Breast epithelium (tissue), 4 donors: ENCODE results near the gene SLC35F3. TPM values are rescaled to one million over a fixed set of nuclear protein-coding genes. Genes with fewer than 3 reads are reported as not detected.

ENCODE experiments used
- DNase-seq, 2 donors: peaks; one replicate each; pipeline ENCODE4 v3.0.0-alpha.2; 2019; ENCODE audit warnings: low spot score in 2 of 2
- H3K27ac ChIP-seq, 2 donors: fragments of 200-600 bp; sonication (generic) in 1 of 2; one replicate each; pipeline ENCODE4 v1.5.1; 2016 to 2019; ENCODE audit warnings: mild to moderate bottlenecking in 1 of 2
- H3K27me3 ChIP-seq, 2 donors: fragments of 200-600 bp; sonication (generic) in 1 of 2; one replicate each; pipeline versions ENCODE4 v1.5.1 to v1.6.0; 2017 to 2019; ENCODE audit warnings: control low read depth in 1 of 2, mild to moderate bottlenecking in 1 of 2
- H3K36me3 ChIP-seq: fragments of 200-600 bp; one replicate; pipeline ENCODE4 v1.5.1; 2019
- H3K4me1 ChIP-seq, 2 donors: fragments of 200-600 bp; sonication (generic); one replicate each; pipeline ENCODE4 v1.5.1; 2016 to 2019; ENCODE audit warnings: control low read depth in 1 of 2
- H3K4me3 ChIP-seq, 3 donors: fragments of 200-600 bp; sonication (generic); 1 replicate in 2 of 3; 2 replicates in 1 of 3; pipeline ENCODE4 v1.5.1; 2016 to 2019; ENCODE audit warnings: mild to moderate bottlenecking in 3 of 3, moderate library complexity in 2 of 3
- H3K9me3 ChIP-seq, 2 donors: fragments of 200-600 bp; sonication (generic) in 1 of 2; one replicate each; pipeline ENCODE4 v1.5.1; 2016 to 2019; ENCODE audit warnings: control low read depth in 1 of 2
- POLR2A ChIP-seq: fragments of 450-650 bp; IDR thresholded peaks from one replicate; pipeline ENCODE4 v1.6.1; 2016; ENCODE audit warnings: antibody characterized with exemption, mild to moderate bottlenecking, moderate library complexity
- POLR2AphosphoS5 ChIP-seq, 3 donors: sonication (generic); formaldehyde crosslinking; IDR thresholded peaks; one replicate each; pipeline ENCODE4 v1.6.1; 2017; ENCODE audit warnings: antibody characterized with exemption in 3 of 3
- intact Hi-C: fragments of 100-400 bp; cut with DNase I; formaldehyde crosslinking; loops from one replicate; pipeline ENCODE4 v1.15.1; 2023; ENCODE audit warnings: low total_unique reads
- total RNA-seq, 3 donors: library from RNA; depleted of rRNA; stranded (reverse); fragments of >200 nt; gene quantifications; one replicate each; pipeline ENCODE4 v1.1.0, GENCODE V29; 2016
- TF ChIP-seq, protein P1 (sequence below), 3 donors: fragments of 450-650 bp; IDR thresholded peaks; one replicate each; pipeline ENCODE4 v1.5.1; 2016 to 2017; ENCODE audit warnings: antibody characterized with exemption in 3 of 3, mild to moderate bottlenecking in 3 of 3, moderate library complexity in 3 of 3

The SLC35F3 gene
- total RNA-seq, 3 donors from 2014 or later: 8.8 to 13.0 TPM; not detected in 1

DNA sequence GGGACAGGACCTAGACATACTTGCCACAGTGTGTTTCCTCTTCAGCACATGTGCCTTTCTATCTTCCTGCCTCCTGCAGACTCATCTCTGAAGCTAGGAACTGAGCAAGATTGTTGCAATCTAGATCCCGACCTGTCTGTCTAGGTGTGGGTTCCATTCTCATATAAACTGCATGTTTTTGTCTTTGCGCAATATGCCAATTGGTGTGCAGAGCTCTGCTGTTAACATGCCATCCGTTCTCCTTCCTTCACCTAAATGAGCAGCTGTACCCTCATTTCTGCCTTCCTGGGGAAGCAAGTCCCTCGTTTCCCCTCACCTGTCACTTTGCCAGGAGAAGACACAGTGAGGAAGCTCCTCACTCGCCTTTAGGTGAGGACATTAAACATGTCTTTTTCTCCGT, 55.5 kb downstream of the SLC35F3 start:
- peaks cover 4 to 7% of the 10 kb centered on the region in 2 donors for H3K9me3 ChIP-seq
- H3K36me3 ChIP-seq: no peaks in the 10 kb centered on the region
- no peaks in the 10 kb centered on the region for H3K27me3 ChIP-seq
- no peak overlapping the region for H3K4me3 ChIP-seq
- intact Hi-C loops: no loop called here
- no peak overlapping the region for H3K27ac ChIP-seq
- TF ChIP-seq POLR2AphosphoS5 (IDR thresholded peaks at IDR 0.05) (no peak), POLR2A (no peak)
- TF ChIP-seq, protein P1, sequence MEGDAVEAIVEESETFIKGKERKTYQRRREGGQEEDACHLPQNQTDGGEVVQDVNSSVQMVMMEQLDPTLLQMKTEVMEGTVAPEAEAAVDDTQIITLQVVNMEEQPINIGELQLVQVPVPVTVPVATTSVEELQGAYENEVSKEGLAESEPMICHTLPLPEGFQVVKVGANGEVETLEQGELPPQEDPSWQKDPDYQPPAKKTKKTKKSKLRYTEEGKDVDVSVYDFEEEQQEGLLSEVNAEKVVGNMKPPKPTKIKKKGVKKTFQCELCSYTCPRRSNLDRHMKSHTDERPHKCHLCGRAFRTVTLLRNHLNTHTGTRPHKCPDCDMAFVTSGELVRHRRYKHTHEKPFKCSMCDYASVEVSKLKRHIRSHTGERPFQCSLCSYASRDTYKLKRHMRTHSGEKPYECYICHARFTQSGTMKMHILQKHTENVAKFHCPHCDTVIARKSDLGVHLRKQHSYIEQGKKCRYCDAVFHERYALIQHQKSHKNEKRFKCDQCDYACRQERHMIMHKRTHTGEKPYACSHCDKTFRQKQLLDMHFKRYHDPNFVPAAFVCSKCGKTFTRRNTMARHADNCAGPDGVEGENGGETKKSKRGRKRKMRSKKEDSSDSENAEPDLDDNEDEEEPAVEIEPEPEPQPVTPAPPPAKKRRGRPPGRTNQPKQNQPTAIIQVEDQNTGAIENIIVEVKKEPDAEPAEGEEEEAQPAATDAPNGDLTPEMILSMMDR (IDR thresholded peaks at IDR 0.05): no peak
- H3K4me1 ChIP-seq: no peaks in the 10 kb centered on the region
- DNase-seq: no peak

DNA sequence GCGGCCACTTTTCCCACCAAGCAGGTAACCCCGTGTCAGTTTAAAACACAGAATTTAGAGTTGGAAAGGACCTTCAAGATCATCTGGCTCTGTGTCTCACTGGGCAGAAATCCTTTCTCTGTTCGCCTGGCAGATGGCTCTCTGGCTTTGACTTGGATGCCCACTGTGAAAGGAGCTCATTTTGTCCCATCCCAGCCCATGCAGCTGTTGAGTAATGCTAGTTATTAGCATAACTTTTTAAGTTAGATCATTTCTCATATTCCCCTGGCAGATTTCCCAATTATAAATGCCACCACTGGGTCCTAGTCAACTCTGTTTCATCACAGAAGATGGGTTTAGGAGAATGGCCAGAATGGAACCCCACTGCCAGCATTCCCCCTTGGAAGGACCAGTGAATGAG, 55.9 kb downstream of the SLC35F3 start:
- Histone ChIP-seq H3K27ac (no peak overlapping the region), H3K4me3 (no peak overlapping the region), H3K36me3 (no peaks in the 10 kb centered on the region), H3K27me3 (no peaks in the 10 kb centered on the region), H3K4me1 (no peaks in the 10 kb centered on the region), H3K9me3 (peaks cover 4 to 8% of the 10 kb centered on the region in 2 donors)
- no peak for DNase-seq
- intact Hi-C loops: no loop called here
- TF ChIP-seq POLR2A (no peak), POLR2AphosphoS5 (IDR thresholded peaks at IDR 0.05) (no peak)
- TF ChIP-seq, protein P1 (IDR thresholded peaks at IDR 0.05): no peak

DNA sequence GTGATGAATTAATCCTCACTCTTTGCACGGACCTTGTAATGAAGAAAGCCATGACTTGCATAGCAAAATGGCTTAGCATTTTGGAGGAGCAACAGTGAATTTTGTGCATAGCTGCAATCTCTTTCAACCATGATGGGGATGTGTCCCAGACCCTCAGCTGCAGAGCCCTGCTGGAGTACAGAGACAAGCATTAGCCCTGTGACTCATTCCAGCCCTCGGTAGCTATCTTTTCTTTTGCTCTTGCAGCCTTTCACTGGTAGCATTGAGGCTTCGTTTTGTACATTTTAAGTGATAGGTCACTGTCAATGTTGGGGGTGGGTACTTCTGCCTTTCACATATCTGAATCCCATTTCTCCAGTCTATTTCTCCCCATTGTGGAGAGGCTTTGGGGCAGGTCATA, 58.4 kb downstream of the SLC35F3 start:
- intact Hi-C loops: no loop called here
- H3K9me3 ChIP-seq: peaks cover 0 to 13% of the 10 kb centered on the region in 2 donors
- H3K4me3 ChIP-seq: no peak overlapping the region
- no peaks in the 10 kb centered on the region for H3K4me1 ChIP-seq
- H3K27me3 ChIP-seq: no peaks in the 10 kb centered on the region
- no peaks in the 10 kb centered on the region for H3K36me3 ChIP-seq
- no peak overlapping the region for H3K27ac ChIP-seq
- TF ChIP-seq POLR2AphosphoS5 (IDR thresholded peaks at IDR 0.05): no peak
- DNase-seq: no peak

DNA sequence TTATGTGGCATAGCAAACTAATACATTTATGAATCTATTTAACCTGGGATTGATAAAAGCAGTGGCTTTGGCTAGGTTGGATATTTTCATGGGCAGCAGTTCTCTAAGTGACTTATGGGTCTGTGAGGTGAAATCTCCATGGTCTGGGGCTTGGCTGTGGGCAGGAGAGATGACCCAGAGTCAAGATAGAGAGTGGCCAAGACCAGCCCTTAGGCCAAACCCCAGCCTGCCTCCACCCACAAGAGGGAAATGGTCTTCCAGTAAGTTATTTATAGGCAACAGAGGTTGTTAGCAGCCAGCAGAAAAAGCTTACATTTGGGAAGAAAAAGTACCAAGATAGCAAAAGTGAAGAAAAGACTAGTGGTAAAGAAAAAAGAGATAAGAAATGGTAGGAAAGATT, 61.4 kb downstream of the SLC35F3 start:
- H3K36me3 ChIP-seq: no peaks in the 10 kb centered on the region
- intact Hi-C loops: no loop called here
- no peak overlapping the region for H3K4me3 ChIP-seq
- no peak overlapping the region for H3K27ac ChIP-seq
- TF ChIP-seq POLR2A: no peak
- TF ChIP-seq, protein P1 (IDR thresholded peaks at IDR 0.05): no peak
- no peak for TF ChIP-seq POLR2AphosphoS5 (IDR thresholded peaks at IDR 0.05)
- DNase-seq: no peak
- no peaks in the 10 kb centered on the region for H3K4me1 ChIP-seq
- H3K27me3 ChIP-seq: no peaks in the 10 kb centered on the region
- H3K9me3 ChIP-seq: peaks cover 0 to 8% of the 10 kb centered on the region in 2 donors

DNA sequence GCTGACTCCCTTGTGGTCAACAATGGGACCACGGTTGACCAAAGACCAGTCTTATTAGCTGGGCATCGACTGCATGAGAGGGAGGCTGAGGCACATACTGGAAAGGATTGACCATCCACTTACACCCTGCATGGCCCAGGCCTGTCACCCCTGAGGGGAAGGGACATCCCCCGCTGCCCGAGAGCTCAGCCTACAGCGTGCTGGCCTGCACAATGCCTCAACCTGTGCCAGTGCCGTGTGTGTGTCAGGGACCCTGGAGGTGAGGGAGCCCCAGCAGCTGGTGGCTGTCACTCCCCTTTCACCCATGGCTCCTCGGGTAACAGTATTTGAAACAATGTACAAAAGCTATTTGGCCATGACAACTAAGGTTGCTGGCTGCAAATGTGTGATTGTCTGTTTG, 67.3 kb downstream of the SLC35F3 start:
- DNase-seq: no peak
- intact Hi-C loops: no loop called here
- Histone ChIP-seq H3K4me1 (no peaks in the 10 kb centered on the region), H3K4me3 (no peak overlapping the region), H3K27ac (no peak overlapping the region), H3K9me3 (no peaks in the 10 kb centered on the region), H3K36me3 (no peaks in the 10 kb centered on the region), H3K27me3 (no peaks in the 10 kb centered on the region)
- TF ChIP-seq POLR2A: no peak
- TF ChIP-seq POLR2AphosphoS5 (IDR thresholded peaks at IDR 0.05): no peak

DNA sequence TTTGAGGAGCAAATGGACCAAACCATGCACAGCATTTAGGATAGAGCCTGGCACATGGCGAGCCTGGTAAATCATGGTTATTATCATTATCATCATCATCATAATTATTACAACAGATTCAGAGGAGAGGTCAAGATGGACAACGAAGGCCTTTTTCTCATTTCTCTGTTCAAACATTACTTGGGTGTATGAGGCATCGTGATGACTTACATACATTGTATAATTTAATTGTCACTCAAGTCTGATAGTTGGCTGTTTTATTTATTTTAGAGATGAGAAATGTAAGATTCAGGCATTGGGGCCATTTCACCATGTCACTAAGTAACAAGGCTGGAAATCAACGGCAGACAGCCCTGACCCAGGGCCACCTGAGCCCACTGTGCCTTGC, 68.1 kb downstream of the SLC35F3 start:
- no peak for DNase-seq
- no peak overlapping the region for H3K4me3 ChIP-seq
- no peaks in the 10 kb centered on the region for H3K9me3 ChIP-seq
- H3K27me3 ChIP-seq: no peaks in the 10 kb centered on the region
- no peak overlapping the region for H3K27ac ChIP-seq
- intact Hi-C loops: no loop called here
- no peaks in the 10 kb centered on the region for H3K4me1 ChIP-seq
- no peaks in the 10 kb centered on the region for H3K36me3 ChIP-seq
- TF ChIP-seq POLR2A: no peak
- TF ChIP-seq, protein P1 (IDR thresholded peaks at IDR 0.05): no peak
- TF ChIP-seq POLR2AphosphoS5 (IDR thresholded peaks at IDR 0.05): no peak
